ENCODE measurements around the gene GNA15.

Gene GNA15

DNA sequence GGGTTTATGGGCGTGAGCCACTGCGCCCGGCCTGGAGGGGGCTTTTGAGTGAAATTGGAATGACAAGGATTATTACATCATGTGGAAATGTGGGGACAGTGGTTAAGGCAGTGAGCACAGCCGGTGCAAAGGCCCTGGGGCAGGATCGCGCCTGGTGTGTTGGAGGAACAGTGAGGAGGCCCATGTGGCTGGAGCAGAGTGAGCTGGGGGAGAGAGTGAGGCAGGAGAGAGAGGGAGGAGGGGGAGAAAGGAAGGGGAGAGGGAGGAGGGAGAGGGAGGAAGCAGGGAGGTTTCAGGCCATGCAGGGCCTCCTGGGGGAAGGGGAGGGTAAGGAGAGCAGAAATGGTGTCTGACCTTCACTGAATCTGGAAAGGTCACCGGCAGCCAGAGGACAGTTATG is 77.3 kb downstream of the GNA15 start:
- DNase-seq: no peak
